Liver (tissue), 9 donors: ENCODE results near the gene EXOC2. TPM values are rescaled to one million over a fixed set of nuclear protein-coding genes. Genes with fewer than 3 reads are reported as not detected.

Experiments
- DNase-seq: peaks from one replicate; pipeline ENCODE4 v3.0.0-alpha.2; 2017; ENCODE audit warnings: low spot score
- H3K27ac ChIP-seq, 2 donors: one replicate each; pipeline ENCODE4 v1.7.0; 2013; ENCODE audit warnings: inconsistent platforms in 2 of 2, low read length in 2 of 2, control low read depth in 1 of 2, low read depth in 1 of 2, mild to moderate bottlenecking in 1 of 2
- H3K27me3 ChIP-seq, 4 donors: one replicate each; pipeline versions ENCODE4 v1.6.1 to v1.7.0; 2013; ENCODE audit warnings: low read length in 3 of 4, inconsistent platforms in 1 of 4, mild to moderate bottlenecking in 1 of 4, moderate library complexity in 1 of 4; ENCODE audit not compliant: control insufficient read depth in 4 of 4, insufficient read depth in 4 of 4
- H3K36me3 ChIP-seq, 4 donors: one replicate each; pipeline versions ENCODE4 v1.6.1 to v1.7.0; 2013; ENCODE audit warnings: low read length in 3 of 4, mild to moderate bottlenecking in 3 of 4, low read depth in 1 of 4, moderate library complexity in 1 of 4; ENCODE audit not compliant: control insufficient read depth in 4 of 4, insufficient read depth in 3 of 4
- H3K4me1 ChIP-seq, 4 donors: one replicate each; pipeline versions ENCODE4 v1.6.1 to v1.7.0; 2013; ENCODE audit warnings: low read length in 3 of 4, mild to moderate bottlenecking in 3 of 4, moderate library complexity in 1 of 4; ENCODE audit not compliant: control insufficient read depth in 4 of 4, insufficient read depth in 4 of 4
- H3K4me3 ChIP-seq, 3 donors: one replicate each; pipeline versions ENCODE4 v1.6.1 to v1.7.0; 2013; ENCODE audit warnings: low read length in 3 of 3, control low read depth in 1 of 3, low read depth in 1 of 3, mild to moderate bottlenecking in 1 of 3
- H3K9ac ChIP-seq, 2 donors: one replicate each; pipeline ENCODE4 v1.7.0; 2013; ENCODE audit warnings: low read length in 2 of 2, mild to moderate bottlenecking in 2 of 2, moderate library complexity in 2 of 2, control low read depth in 1 of 2, low read depth in 1 of 2
- H3K9me3 ChIP-seq, 4 donors: one replicate each; pipeline versions ENCODE4 v1.6.1 to v1.7.0; 2013; ENCODE audit warnings: low read length in 3 of 4; ENCODE audit not compliant: control insufficient read depth in 4 of 4
- EGR1 ChIP-seq, 2 donors: IDR thresholded peaks; 2 replicates each; pipeline ENCODE4 v1.6.1; 2016 to 2018; ENCODE audit warnings: antibody characterized with exemption in 2 of 2, low read depth in 2 of 2
- FOXA1 ChIP-seq: IDR thresholded peaks from 2 replicates; pipeline ENCODE4 v1.6.1; 2016; ENCODE audit warnings: antibody characterized with exemption
- FOXA2 ChIP-seq: IDR thresholded peaks from 2 replicates; pipeline ENCODE4 v1.6.1; 2016; ENCODE audit warnings: antibody characterized with exemption
- HNF4G ChIP-seq: IDR thresholded peaks from 2 replicates; pipeline ENCODE4 v1.6.1; 2016; ENCODE audit warnings: antibody characterized with exemption
- JUND ChIP-seq, 2 donors: IDR thresholded peaks; 2 replicates each; pipeline ENCODE4 v1.6.1; 2016; ENCODE audit warnings: antibody characterized with exemption in 2 of 2
- NR2F2 ChIP-seq: IDR thresholded peaks from 2 replicates; pipeline ENCODE4 v1.6.1; 2016; ENCODE audit warnings: antibody characterized with exemption
- RAD21 ChIP-seq, 2 donors: IDR thresholded peaks; 2 replicates each; pipeline ENCODE4 v1.6.1; 2016; ENCODE audit warnings: antibody characterized with exemption in 2 of 2, mild to moderate bottlenecking in 2 of 2
- SP1 ChIP-seq: IDR thresholded peaks from 2 replicates; pipeline ENCODE4 v1.6.1; 2018; ENCODE audit warnings: antibody characterized with exemption, mild to moderate bottlenecking
- TAF1 ChIP-seq: conservative IDR thresholded peaks from 2 replicates; pipeline ENCODE4 v1.6.1; 2016; ENCODE audit warnings: antibody characterized with exemption, mild to moderate bottlenecking
- YY1 ChIP-seq: IDR thresholded peaks from 2 replicates; pipeline ENCODE4 v1.6.1; 2016; ENCODE audit warnings: antibody characterized with exemption, mild to moderate bottlenecking
- WGBS: extraction: QIAGEN DNeasy Blood & Tissue Kit; methylation state at CpG from one replicate; pipeline ENCODE4 v1.1.7; 2013; 5-methylcytosine and 5-hydroxymethylcytosine counted together
- polyA plus RNA-seq, 2 donors: library from polyadenylated mRNA; stranded (reverse) in 1 of 2; unstranded in 1 of 2; fragments of 200-250 nt in 1 of 2; fragments of >200 nt in 1 of 2; fragmentation: Nextera tagmentation in 1 of 2; extraction: Ambion mirVana in 1 of 2; gene quantifications; one replicate each; pipeline versions ENCODE4 v1.2.1 to v1.2.3, GENCODE V29; 2013 to 2015
- total RNA-seq, 2 donors: library from RNA; depleted of rRNA; stranded (reverse); fragments of >200 nt; gene quantifications; one replicate each; pipeline ENCODE4 v1.2.3, GENCODE V29; 2014
- TF ChIP-seq, protein P1 (sequence below): IDR thresholded peaks from 2 replicates; pipeline ENCODE4 v1.6.1; 2016; ENCODE audit warnings: antibody characterized with exemption
- TF ChIP-seq, protein P2 (sequence below): IDR thresholded peaks from 2 replicates; pipeline ENCODE4 v1.6.1; 2016; ENCODE audit warnings: antibody characterized with exemption
- TF ChIP-seq, protein P3 (sequence below): fragments of 150-350 bp; IDR thresholded peaks from 2 replicates; pipeline ENCODE4 v1.5.1; 2017; ENCODE audit warnings: improper control_type of control experiment, low read depth, low read length; ENCODE audit not compliant: missing input control
- TF ChIP-seq, protein P4 (sequence below): IDR thresholded peaks from 2 replicates; pipeline ENCODE4 v1.6.1; 2016; ENCODE audit warnings: antibody characterized with exemption
- TF ChIP-seq, protein P5 (sequence below): IDR thresholded peaks from 2 replicates; pipeline ENCODE4 v1.6.1; 2016; ENCODE audit warnings: antibody characterized with exemption, mild to moderate bottlenecking
- donor health status: healthy.
- donor health status: healthy.
- donor health status: healthy.
- donor health status: healthy.
- donor health status: healthy.

Gene EXOC2
- total and polyA plus RNA-seq, 4 donors: 6.7 to 15.3 (median 9.2) TPM

DNA sequence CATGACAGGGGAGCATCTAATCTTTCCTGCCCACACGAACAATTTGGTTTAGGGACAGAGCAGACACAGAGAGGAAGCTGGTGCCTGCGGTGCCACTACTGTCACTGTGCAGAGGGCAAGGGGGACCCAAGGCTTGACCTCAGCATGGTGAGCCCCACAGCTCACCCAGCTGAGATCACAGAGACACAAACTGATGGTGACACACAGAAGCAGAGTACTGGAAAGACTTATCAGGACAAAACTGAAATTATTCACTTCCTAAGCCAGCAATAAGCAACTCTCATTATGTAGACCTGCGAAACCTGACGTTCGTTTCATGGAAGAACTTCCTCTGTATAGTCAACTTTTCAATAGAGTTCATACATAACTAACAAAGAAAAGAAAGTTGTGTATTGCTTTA lies 122.1 kb downstream of the EXOC2 start:
- TF ChIP-seq, protein P1, sequence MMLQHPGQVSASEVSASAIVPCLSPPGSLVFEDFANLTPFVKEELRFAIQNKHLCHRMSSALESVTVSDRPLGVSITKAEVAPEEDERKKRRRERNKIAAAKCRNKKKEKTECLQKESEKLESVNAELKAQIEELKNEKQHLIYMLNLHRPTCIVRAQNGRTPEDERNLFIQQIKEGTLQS: no peak
- TF ChIP-seq EGR1 (IDR thresholded peaks at IDR 0.05; ENCODE audit: low read depth in 2 of 2) (no peak), FOXA2 (no peak), YY1 (no peak), FOXA1 (no peak), HNF4G (no peak), JUND (IDR thresholded peaks at IDR 0.05) (no peak), NR2F2 (no peak), RAD21 (IDR thresholded peaks at IDR 0.05) (no peak)
- TF ChIP-seq, protein P2, sequence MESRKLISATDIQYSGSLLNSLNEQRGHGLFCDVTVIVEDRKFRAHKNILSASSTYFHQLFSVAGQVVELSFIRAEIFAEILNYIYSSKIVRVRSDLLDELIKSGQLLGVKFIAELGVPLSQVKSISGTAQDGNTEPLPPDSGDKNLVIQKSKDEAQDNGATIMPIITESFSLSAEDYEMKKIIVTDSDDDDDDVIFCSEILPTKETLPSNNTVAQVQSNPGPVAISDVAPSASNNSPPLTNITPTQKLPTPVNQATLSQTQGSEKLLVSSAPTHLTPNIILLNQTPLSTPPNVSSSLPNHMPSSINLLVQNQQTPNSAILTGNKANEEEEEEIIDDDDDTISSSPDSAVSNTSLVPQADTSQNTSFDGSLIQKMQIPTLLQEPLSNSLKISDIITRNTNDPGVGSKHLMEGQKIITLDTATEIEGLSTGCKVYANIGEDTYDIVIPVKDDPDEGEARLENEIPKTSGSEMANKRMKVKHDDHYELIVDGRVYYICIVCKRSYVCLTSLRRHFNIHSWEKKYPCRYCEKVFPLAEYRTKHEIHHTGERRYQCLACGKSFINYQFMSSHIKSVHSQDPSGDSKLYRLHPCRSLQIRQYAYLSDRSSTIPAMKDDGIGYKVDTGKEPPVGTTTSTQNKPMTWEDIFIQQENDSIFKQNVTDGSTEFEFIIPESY: no peak
- TF ChIP-seq, protein P3, sequence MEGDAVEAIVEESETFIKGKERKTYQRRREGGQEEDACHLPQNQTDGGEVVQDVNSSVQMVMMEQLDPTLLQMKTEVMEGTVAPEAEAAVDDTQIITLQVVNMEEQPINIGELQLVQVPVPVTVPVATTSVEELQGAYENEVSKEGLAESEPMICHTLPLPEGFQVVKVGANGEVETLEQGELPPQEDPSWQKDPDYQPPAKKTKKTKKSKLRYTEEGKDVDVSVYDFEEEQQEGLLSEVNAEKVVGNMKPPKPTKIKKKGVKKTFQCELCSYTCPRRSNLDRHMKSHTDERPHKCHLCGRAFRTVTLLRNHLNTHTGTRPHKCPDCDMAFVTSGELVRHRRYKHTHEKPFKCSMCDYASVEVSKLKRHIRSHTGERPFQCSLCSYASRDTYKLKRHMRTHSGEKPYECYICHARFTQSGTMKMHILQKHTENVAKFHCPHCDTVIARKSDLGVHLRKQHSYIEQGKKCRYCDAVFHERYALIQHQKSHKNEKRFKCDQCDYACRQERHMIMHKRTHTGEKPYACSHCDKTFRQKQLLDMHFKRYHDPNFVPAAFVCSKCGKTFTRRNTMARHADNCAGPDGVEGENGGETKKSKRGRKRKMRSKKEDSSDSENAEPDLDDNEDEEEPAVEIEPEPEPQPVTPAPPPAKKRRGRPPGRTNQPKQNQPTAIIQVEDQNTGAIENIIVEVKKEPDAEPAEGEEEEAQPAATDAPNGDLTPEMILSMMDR: no peak
- TF ChIP-seq, protein P4, sequence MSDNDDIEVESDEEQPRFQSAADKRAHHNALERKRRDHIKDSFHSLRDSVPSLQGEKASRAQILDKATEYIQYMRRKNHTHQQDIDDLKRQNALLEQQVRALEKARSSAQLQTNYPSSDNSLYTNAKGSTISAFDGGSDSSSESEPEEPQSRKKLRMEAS: no peak
- no peak overlapping the region for H3K9ac ChIP-seq

DNA sequence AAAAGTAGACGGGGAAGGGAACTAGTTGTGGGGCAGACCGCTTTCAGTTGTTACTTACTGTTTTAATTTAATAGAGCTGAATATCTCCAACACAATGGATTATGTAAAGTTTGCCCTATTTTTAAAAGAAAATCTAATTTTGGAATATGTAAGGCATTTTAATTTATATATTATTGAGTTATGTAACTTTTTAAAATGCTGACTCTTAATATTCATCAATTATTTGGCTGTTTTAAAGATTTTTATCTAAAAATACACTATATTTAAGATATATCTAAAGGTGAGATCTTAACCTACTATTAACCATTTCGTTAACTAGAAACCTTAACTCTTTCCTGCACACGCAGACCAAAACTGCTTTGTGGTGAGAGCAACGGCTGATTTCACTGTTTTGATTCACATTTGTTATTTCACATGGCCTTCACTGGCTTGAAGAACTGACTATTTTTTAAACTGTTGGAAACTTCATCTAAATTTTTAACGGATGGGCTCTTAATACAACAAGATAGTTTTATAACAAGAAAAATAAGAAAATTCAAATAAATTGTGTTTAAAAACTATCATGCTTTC lies 123.9 kb downstream of the EXOC2 start:
- Histone ChIP-seq H3K9me3 (no peaks in the 10 kb centered on the region), H3K27ac (no peak overlapping the region), H3K36me3 (peaks cover 2 to 22% (median 15%) of the 10 kb centered on the region in 4 donors), H3K27me3 (no peaks in the 10 kb centered on the region), H3K4me3 (no peak overlapping the region), H3K4me1 (no peaks in the 10 kb centered on the region), H3K9ac (no peak overlapping the region)
- no peak for TF ChIP-seq NR2F2
- DNase-seq: no peak
- WGBS: 94% methylated on average over 6 of the region's 6 CpGs

More for the DNA sequence above, 122.1 kb downstream of the EXOC2 start:
- DNase-seq: no peak
- Histone ChIP-seq H3K4me3 (no peak overlapping the region), H3K27ac (no peak overlapping the region), H3K36me3 (peaks cover 2 to 21% (median 13%) of the 10 kb centered on the region in 4 donors), H3K9me3 (no peaks in the 10 kb centered on the region), H3K27me3 (no peaks in the 10 kb centered on the region), H3K4me1 (no peaks in the 10 kb centered on the region)
- WGBS: 96% methylated on average over 5 of the region's 5 CpGs

DNA sequence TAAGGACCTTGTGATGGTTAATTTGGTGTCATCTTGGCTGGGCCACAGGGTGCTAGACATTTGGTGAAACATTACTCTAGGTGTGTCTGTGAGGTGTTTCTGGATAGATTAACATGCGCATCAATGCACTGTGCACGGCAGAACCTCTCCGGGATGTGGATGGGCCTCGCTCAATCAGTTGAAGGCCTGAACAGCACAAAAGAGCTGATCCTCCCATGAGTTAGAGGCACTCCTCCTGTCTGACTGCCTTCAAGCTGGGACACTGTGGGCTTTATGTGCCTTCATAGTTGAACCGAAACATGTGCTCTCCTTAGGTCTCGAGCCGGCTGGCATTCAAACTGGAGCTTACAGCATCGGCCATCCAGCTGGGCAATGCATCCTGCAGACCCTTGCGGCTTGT lies 124.9 kb downstream of the EXOC2 start:
- Histone ChIP-seq H3K27ac (no peak overlapping the region), H3K27me3 (no peaks in the 10 kb centered on the region), H3K4me3 (no peak overlapping the region), H3K4me1 (no peaks in the 10 kb centered on the region), H3K9ac (no peak overlapping the region), H3K36me3 (peaks cover 2 to 26% (median 16%) of the 10 kb centered on the region in 4 donors), H3K9me3 (no peaks in the 10 kb centered on the region)
- no peak for DNase-seq
- 87% methylated on average over 9 of the region's 9 CpGs for WGBS
- TF ChIP-seq FOXA1: no peak
- TF ChIP-seq NR2F2: no peak
- TF ChIP-seq SP1: no peak
- TF ChIP-seq, protein P5, sequence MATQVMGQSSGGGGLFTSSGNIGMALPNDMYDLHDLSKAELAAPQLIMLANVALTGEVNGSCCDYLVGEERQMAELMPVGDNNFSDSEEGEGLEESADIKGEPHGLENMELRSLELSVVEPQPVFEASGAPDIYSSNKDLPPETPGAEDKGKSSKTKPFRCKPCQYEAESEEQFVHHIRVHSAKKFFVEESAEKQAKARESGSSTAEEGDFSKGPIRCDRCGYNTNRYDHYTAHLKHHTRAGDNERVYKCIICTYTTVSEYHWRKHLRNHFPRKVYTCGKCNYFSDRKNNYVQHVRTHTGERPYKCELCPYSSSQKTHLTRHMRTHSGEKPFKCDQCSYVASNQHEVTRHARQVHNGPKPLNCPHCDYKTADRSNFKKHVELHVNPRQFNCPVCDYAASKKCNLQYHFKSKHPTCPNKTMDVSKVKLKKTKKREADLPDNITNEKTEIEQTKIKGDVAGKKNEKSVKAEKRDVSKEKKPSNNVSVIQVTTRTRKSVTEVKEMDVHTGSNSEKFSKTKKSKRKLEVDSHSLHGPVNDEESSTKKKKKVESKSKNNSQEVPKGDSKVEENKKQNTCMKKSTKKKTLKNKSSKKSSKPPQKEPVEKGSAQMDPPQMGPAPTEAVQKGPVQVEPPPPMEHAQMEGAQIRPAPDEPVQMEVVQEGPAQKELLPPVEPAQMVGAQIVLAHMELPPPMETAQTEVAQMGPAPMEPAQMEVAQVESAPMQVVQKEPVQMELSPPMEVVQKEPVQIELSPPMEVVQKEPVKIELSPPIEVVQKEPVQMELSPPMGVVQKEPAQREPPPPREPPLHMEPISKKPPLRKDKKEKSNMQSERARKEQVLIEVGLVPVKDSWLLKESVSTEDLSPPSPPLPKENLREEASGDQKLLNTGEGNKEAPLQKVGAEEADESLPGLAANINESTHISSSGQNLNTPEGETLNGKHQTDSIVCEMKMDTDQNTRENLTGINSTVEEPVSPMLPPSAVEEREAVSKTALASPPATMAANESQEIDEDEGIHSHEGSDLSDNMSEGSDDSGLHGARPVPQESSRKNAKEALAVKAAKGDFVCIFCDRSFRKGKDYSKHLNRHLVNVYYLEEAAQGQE: no peak
- TF ChIP-seq, protein P3: no peak
- no peak for TF ChIP-seq TAF1
- TF ChIP-seq, protein P2: no peak
